Common myeloid progenitor, CD34-positive (primary cell): ENCODE results near the gene GPRC5D.

ENCODE experiments used
- CTCF ChIA-PET: fragments of 350-600 bp; sonication (Branson Sonifier 250); formaldehyde crosslinking; loops from one replicate; lab custom pipeline; 2021; ENCODE audit warnings: antibody characterized with exemption; lab: Charles Lee
- POLR2A ChIA-PET: fragments of 350-600 bp; sonication (Branson Sonifier 250); formaldehyde crosslinking; loops from one replicate; lab custom pipeline; 2021; ENCODE audit warnings: antibody characterized with exemption; lab: Charles Lee
- DNase-seq, 3 donors: peaks; one replicate each; pipeline versions ENCODE4 v3.0.0 to v3.0.0-alpha.2; 2013
- H3K27ac ChIP-seq, 2 experiments: 1 replicate in 1 of 2; 2 replicates in 1 of 2; pipeline ENCODE4 v1.7.0; 2013; ENCODE audit warnings: inconsistent platforms in 2 of 2, low read length in 2 of 2, mild to moderate bottlenecking in 2 of 2, low read depth in 1 of 2, moderate library complexity in 1 of 2; ENCODE audit not compliant: severe bottlenecking in 2 of 2, insufficient read depth in 1 of 2, poor library complexity in 1 of 2
- H3K27me3 ChIP-seq, 5 experiments: replicated peaks in 2 of 5; 1 replicate in 3 of 5; 2 replicates in 2 of 5; pipeline versions ENCODE4 v1.6.1 to v1.7.0; 2013; ENCODE audit warnings: low read length in 4 of 5, mild to moderate bottlenecking in 2 of 5, moderate library complexity in 2 of 5, inconsistent platforms in 1 of 5; ENCODE audit not compliant: insufficient read depth in 5 of 5, control insufficient read depth in 4 of 5
- H3K36me3 ChIP-seq, 4 experiments: 1 replicate in 2 of 4; 2 replicates in 2 of 4; pipeline versions ENCODE4 v1.6.1 to v1.7.0; 2013; ENCODE audit warnings: low read length in 3 of 4, control low read depth in 1 of 4, mild to moderate bottlenecking in 1 of 4; ENCODE audit not compliant: control insufficient read depth in 4 of 4, insufficient read depth in 4 of 4
- H3K4me1 ChIP-seq, 4 experiments: 1 replicate in 3 of 4; 2 replicates in 1 of 4; pipeline versions ENCODE4 v1.6.1 to v1.7.1; 2013; ENCODE audit warnings: low read length in 3 of 4, mild to moderate bottlenecking in 3 of 4, control low read depth in 1 of 4, inconsistent platforms in 1 of 4, moderate library complexity in 1 of 4; ENCODE audit not compliant: control insufficient read depth in 4 of 4, insufficient read depth in 4 of 4; ENCODE audit errors: control extremely low read depth in 1 of 4
- H3K4me3 ChIP-seq, 7 experiments: 1 replicate in 4 of 7; 2 replicates in 3 of 7; pipeline versions ENCODE4 v1.5.1 to v1.7.0; 2013; ENCODE audit warnings: mild to moderate bottlenecking in 7 of 7, low read length in 6 of 7, moderate library complexity in 6 of 7, inconsistent platforms in 2 of 7, low read depth in 2 of 7, control low read depth in 1 of 7; ENCODE audit not compliant: insufficient read depth in 4 of 7, control insufficient read depth in 1 of 7; ENCODE audit errors: extremely low read depth in 1 of 7
- H3K9me3 ChIP-seq, 5 experiments: 1 replicate in 4 of 5; 2 replicates in 1 of 5; pipeline versions ENCODE4 v1.6.1 to v1.7.1; 2013; ENCODE audit warnings: low read length in 4 of 5, mild to moderate bottlenecking in 2 of 5, inconsistent platforms in 1 of 5, low read depth in 1 of 5, moderate library complexity in 1 of 5; ENCODE audit not compliant: control insufficient read depth in 4 of 5, insufficient read depth in 2 of 5; ENCODE audit errors: control extremely low read depth in 1 of 5
- WGBS: methylation state at CpG from one replicate; pipeline ENCODE4 v1.1.5; 2013; ENCODE audit not compliant: insufficient coverage; 5-methylcytosine and 5-hydroxymethylcytosine counted together

GPRC5D gene

GRCh38 chr12:12998248-12998647, 46.3 kb upstream of the GPRC5D start:
- Histone ChIP-seq H3K9me3 (no peaks in the 10 kb centered on the region), H3K36me3 (peaks cover 0 to 13% (median 0%) of the 10 kb centered on the region in 4 experiments), H3K4me1 (peaks cover 7 to 57% (median 42%) of the 10 kb centered on the region in 4 experiments), H3K4me3 (peak overlapping the region in 1 of 7 experiments; percentile 84), H3K27ac (no peak overlapping the region), H3K27me3 (no peaks in the 10 kb centered on the region)
- DNase-seq, result no peak
- ChIA-PET POLR2A (no interaction called here), CTCF (interaction anchor here (1.0 to 14.8 kb wide), 4 partner anchors 10 to 212 kb away, joined by 4 to 123 read pairs (median 6); no protein-coding TSS in a partner anchor)
- whole genome bisulfite sequencing, result 93% methylated on average over 3 of the region's 4 CpGs

- no peak for DNase-seq
- ChIA-PET POLR2A (no interaction called here), CTCF (interaction anchor here (1.0 to 14.8 kb wide), 6 partner anchors 12 to 217 kb away, joined by 3 to 123 read pairs (median 4); partner anchors contain the start of gene DDX47)
- Histone ChIP-seq H3K4me3 (no peak overlapping the region), H3K4me1 (peaks cover 12 to 59% (median 46%) of the 10 kb centered on the region in 4 experiments), H3K9me3 (no peaks in the 10 kb centered on the region), H3K27ac (no peak overlapping the region), H3K27me3 (no peaks in the 10 kb centered on the region), H3K36me3 (peaks cover 0 to 13% (median 0%) of the 10 kb centered on the region in 4 experiments)
- WGBS, result 73% methylated on average over 2 of the region's 2 CpGs
Measured at GRCh38 chr12:12997734-12998133, 45.8 kb upstream of the GPRC5D start.

GRCh38 chr12:12997156-12997555, 45.2 kb upstream of the GPRC5D start:
- Histone ChIP-seq H3K27me3 (no peaks in the 10 kb centered on the region), H3K36me3 (peaks cover 0 to 13% (median 0%) of the 10 kb centered on the region in 4 experiments), H3K9me3 (no peaks in the 10 kb centered on the region), H3K4me1 (peaks cover 14 to 63% (median 49%) of the 10 kb centered on the region in 4 experiments), H3K27ac (no peak overlapping the region), H3K4me3 (no peak overlapping the region)
- WGBS, result 30% methylated on average over 3 of the region's 3 CpGs
- ChIA-PET CTCF (interaction anchor here (1.0 to 14.8 kb wide), 6 partner anchors 11 to 217 kb away, joined by 3 to 123 read pairs (median 4); partner anchors contain the start of gene DDX47), POLR2A (no interaction called here)
- DNase-seq, result peak in 2 of 3 donors; percentile 20 to 33

- Histone ChIP-seq H3K4me1 (peaks cover 13 to 65% (median 49%) of the 10 kb centered on the region in 4 experiments), H3K27ac (no peak overlapping the region), H3K27me3 (no peaks in the 10 kb centered on the region), H3K4me3 (no peak overlapping the region), H3K9me3 (no peaks in the 10 kb centered on the region), H3K36me3 (peaks cover 0 to 13% (median 0%) of the 10 kb centered on the region in 4 experiments)
- 77% methylated on average over 2 of the region's 3 CpGs for WGBS
- ChIA-PET POLR2A (no interaction called here), CTCF (interaction anchor here (1.1 to 14.8 kb wide), 4 partner anchors 10 to 218 kb away, joined by 3 to 123 read pairs (median 6); no protein-coding TSS in a partner anchor)
- peak in 2 of 3 donors; percentile 27 to 47 for DNase-seq
Measured at GRCh38 chr12:12996209-12996608, 44.2 kb upstream of the GPRC5D start.

GRCh38 chr12:12995088-12995487, 43.1 kb upstream of the GPRC5D start:
- ChIA-PET CTCF (interaction anchor here (0.9 to 14.8 kb wide), 3 partner anchors 10 to 215 kb away, joined by 3 to 123 read pairs (median 7); no protein-coding TSS in a partner anchor), POLR2A (no interaction called here)
- Histone ChIP-seq H3K9me3 (no peaks in the 10 kb centered on the region), H3K4me1 (peaks cover 13 to 62% (median 46%) of the 10 kb centered on the region in 4 experiments), H3K27ac (no peak overlapping the region), H3K4me3 (no peak overlapping the region), H3K27me3 (no peaks in the 10 kb centered on the region), H3K36me3 (peaks cover 0 to 13% (median 0%) of the 10 kb centered on the region in 4 experiments)
- no peak for DNase-seq
- no CpG with 5 or more reads among the region's 3 CpGs for WGBS

GRCh38 chr12:12993367-12993766, 41.4 kb upstream of the GPRC5D start:
- Histone ChIP-seq H3K9me3 (no peaks in the 10 kb centered on the region), H3K27me3 (no peaks in the 10 kb centered on the region), H3K4me1 (peaks cover 9 to 47% (median 32%) of the 10 kb centered on the region in 4 experiments), H3K27ac (peak overlapping the region in 1 of 2 experiments; percentile 92), H3K36me3 (peaks cover 0 to 20% (median 6%) of the 10 kb centered on the region in 4 experiments), H3K4me3 (peak overlapping the region in 4 of 7 experiments; percentile 30 to 78 (median 58))
- ChIA-PET CTCF (interaction anchor here (0.6 to 14.8 kb wide), 4 partner anchors 14 to 217 kb away, joined by 3 to 123 read pairs (median 3); no protein-coding TSS in a partner anchor), POLR2A (no interaction called here)
- DNase-seq, result no peak
- WGBS, result 100% methylated on average over 2 of the region's 4 CpGs
